MCF 10A (cell line): ENCODE measurements around the gene OSBPL3. TPM values are rescaled to one million over a fixed set of nuclear protein-coding genes. Genes with fewer than 3 reads are reported as not detected.

Experiments used
- BruUV-seq: library from RNA; stranded (reverse); fragments of 400-500 nt; replicated peaks from 2 replicates; lab custom pipeline; 2021; lab: Mats Ljungman, UMichigan
- CTCF ChIA-PET: fragments of 300-600 bp; sonication (Branson Sonifier 250); formaldehyde crosslinking; extraction: SDS; loops from one replicate; lab custom pipeline; 2021; ENCODE audit warnings: antibody characterized with exemption, inconsistent platforms; lab: Yijun Ruan, JAX
- POLR2A ChIA-PET: fragments of 300-600, 350-650 bp; sonication (Branson Sonifier 250); formaldehyde crosslinking; extraction: SDS; loops from one replicate; lab custom pipeline; 2020; ENCODE audit warnings: antibody characterized with exemption, inconsistent platforms; lab: Yijun Ruan, JAX
- DNase-seq: peaks from one replicate; pipeline ENCODE4 v3.0.0-alpha.2; 2018; ENCODE audit not compliant: unreplicated experiment
- H3K27ac Mint-ChIP-seq: one replicate; pipeline ENCODE4 v1.8.0; 2022; ENCODE audit warnings: mild to moderate bottlenecking, low read depth, mixed read lengths; ENCODE audit not compliant: unreplicated experiment
- H3K27me3 Mint-ChIP-seq: one replicate; pipeline ENCODE4 v1.8.0; 2022; ENCODE audit warnings: mixed read lengths; ENCODE audit not compliant: insufficient read depth, unreplicated experiment
- H3K36me3 Mint-ChIP-seq: one replicate; pipeline ENCODE4 v1.8.0; 2022; ENCODE audit warnings: mild to moderate bottlenecking, moderate library complexity, mixed read lengths; ENCODE audit not compliant: insufficient read depth, unreplicated experiment
- H3K4me1 Mint-ChIP-seq: one replicate; pipeline ENCODE4 v1.8.0; 2022; ENCODE audit warnings: mixed read lengths; ENCODE audit not compliant: insufficient read depth, unreplicated experiment
- H3K4me3 Mint-ChIP-seq: one replicate; pipeline ENCODE4 v1.8.0; 2022; ENCODE audit warnings: mild to moderate bottlenecking, moderate library complexity, mixed read lengths; ENCODE audit not compliant: unreplicated experiment
- H3K9me3 Mint-ChIP-seq: one replicate; pipeline ENCODE4 v1.8.0; 2022; ENCODE audit warnings: mixed read lengths; ENCODE audit not compliant: unreplicated experiment
- intact Hi-C: fragments of 100-400 bp; cut with micrococcal nuclease; formaldehyde crosslinking; loops from 2 replicates; pipeline ENCODE4 v1.14.1; 2022
- total RNA-seq: library from RNA; stranded (reverse); gene quantifications from 2 replicates; pipeline ENCODE4 v1.2.3, GENCODE V29; 2022
- TF ChIP-seq, protein P1 (sequence below): fragments of 200-600 bp; IDR thresholded peaks from one replicate; pipeline ENCODE4 v1.8.0; 2022; ENCODE audit warnings: antibody characterized with exemption, mild to moderate bottlenecking; ENCODE audit not compliant: unreplicated experiment

Gene OSBPL3
- total RNA-seq, 1 experiment from 2014 or later, result 33.8 TPM

DNA sequence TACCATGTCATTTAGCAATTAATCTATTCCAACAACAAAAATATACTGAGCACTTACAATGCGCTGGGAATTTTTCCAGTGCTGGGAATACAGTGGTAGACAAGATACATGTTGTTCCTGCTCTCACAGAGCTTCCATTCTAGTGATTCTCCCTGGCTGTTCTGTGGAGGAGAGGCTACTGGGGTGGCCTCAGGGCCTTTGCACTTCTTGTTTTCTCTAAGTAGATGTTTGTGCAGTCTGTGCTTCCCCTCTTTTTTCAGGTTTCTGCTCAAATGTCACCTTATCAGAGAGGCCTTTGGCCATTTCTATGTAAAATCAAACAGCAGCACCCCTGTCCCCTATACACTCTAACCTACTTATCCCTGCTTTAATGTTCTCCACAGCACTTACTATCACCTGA is 24.7 kb downstream of the OSBPL3 start:
- no peak for DNase-seq
- CTCF ChIA-PET, result interaction anchor here (0.9 to 1.4 kb wide), 4 partner anchors 21 to 26 kb away, joined by 3 to 7 read pairs (median 4); partner anchors contain the start of gene OSBPL3
- Mint-ChIP-seq H3K4me1 (peaks cover 29% of the 10 kb centered on the region), H3K9me3 (no peaks in the 10 kb centered on the region), H3K36me3 (no peaks in the 10 kb centered on the region), H3K27me3 (no peaks in the 10 kb centered on the region), H3K4me3 (no peak overlapping the region), H3K27ac (no peak overlapping the region)
- intact Hi-C loops, result no loop called here
- POLR2A ChIA-PET, result interaction anchor here (0.7 to 2.0 kb wide), 13 partner anchors 10 to 135 kb away, joined by 3 to 14 read pairs (median 5); partner anchors contain the start of gene OSBPL3
- BruUV-seq, result no TSS peak
- TF ChIP-seq, protein P1, sequence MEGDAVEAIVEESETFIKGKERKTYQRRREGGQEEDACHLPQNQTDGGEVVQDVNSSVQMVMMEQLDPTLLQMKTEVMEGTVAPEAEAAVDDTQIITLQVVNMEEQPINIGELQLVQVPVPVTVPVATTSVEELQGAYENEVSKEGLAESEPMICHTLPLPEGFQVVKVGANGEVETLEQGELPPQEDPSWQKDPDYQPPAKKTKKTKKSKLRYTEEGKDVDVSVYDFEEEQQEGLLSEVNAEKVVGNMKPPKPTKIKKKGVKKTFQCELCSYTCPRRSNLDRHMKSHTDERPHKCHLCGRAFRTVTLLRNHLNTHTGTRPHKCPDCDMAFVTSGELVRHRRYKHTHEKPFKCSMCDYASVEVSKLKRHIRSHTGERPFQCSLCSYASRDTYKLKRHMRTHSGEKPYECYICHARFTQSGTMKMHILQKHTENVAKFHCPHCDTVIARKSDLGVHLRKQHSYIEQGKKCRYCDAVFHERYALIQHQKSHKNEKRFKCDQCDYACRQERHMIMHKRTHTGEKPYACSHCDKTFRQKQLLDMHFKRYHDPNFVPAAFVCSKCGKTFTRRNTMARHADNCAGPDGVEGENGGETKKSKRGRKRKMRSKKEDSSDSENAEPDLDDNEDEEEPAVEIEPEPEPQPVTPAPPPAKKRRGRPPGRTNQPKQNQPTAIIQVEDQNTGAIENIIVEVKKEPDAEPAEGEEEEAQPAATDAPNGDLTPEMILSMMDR, result no peak

DNA sequence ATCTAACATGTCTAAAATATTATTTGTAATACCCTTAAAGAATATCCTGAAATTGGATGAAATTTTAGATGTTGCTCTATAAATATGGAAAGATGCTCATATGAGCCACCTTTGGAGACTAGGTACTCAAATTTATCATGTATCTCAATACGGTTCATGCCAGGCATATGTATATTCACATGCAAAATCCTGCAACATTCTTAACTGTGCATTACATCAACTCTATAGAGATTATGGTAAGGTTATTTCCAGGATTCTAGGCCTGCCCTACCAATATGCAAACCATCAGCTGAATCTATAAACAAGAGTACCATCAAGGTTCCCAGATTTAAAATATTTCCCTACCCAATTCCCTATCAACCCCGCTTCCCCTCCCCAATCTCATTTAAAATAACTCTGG is 27.5 kb downstream of the OSBPL3 start:
- Mint-ChIP-seq H3K27ac (no peak overlapping the region), H3K27me3 (no peaks in the 10 kb centered on the region), H3K9me3 (no peaks in the 10 kb centered on the region), H3K36me3 (no peaks in the 10 kb centered on the region), H3K4me1 (peaks cover 37% of the 10 kb centered on the region), H3K4me3 (no peak overlapping the region)
- BruUV-seq, result no TSS peak
- TF ChIP-seq, protein P1, result no peak
- intact Hi-C loops, result no loop called here
- CTCF ChIA-PET, result no interaction called here
- POLR2A ChIA-PET, result interaction anchor here (1.0 to 2.1 kb wide), 3 partner anchors 16 to 47 kb away, joined by 3 to 10 read pairs (median 3); no protein-coding TSS in a partner anchor
- no peak for DNase-seq

DNA sequence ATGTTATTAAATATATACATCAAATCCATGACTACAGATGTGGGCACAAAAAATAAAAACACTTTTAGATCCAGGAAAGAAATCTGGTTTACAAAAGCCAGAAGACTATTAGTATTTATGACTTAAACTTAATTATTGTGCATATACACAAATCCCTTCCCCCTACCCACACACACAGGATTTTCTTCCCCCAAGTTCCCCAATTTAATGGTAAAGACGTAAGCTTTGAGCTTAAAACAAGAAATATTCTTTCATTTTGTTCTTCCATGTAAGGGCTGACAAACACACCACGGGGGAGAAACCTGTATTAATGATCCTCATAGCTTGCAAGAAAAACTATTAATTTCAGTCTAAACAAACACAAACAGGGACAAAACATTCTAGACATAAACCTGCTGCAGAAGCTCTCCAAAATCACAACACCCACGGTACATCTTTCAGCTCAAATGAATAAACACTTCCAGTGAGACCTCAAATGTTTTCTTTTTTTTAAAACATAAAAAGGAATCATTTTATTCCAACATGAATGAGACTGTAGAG is 28.5 kb downstream of the OSBPL3 start:
- no TSS peak for BruUV-seq
- Mint-ChIP-seq H3K9me3 (no peaks in the 10 kb centered on the region), H3K27me3 (no peaks in the 10 kb centered on the region), H3K36me3 (no peaks in the 10 kb centered on the region), H3K4me1 (peaks cover 28% of the 10 kb centered on the region), H3K4me3 (no peak overlapping the region), H3K27ac (no peak overlapping the region)
- ChIA-PET POLR2A (interaction anchor here (1.0 to 1.2 kb wide), 2 partner anchors 15 to 46 kb away, joined by 3 read pairs; no protein-coding TSS in a partner anchor), CTCF (interaction anchor here (0.7 kb wide), 1 partner anchor 54 kb away, joined by 4 read pairs; no protein-coding TSS in a partner anchor)
- intact Hi-C loops, result no loop called here
- no peak for DNase-seq
- TF ChIP-seq, protein P1, result no peak

- peak overlapping the region; percentile 81 for H3K27ac Mint-ChIP-seq
- CTCF ChIA-PET, result interaction anchor here (0.6 kb wide), 1 partner anchor 20 kb away, joined by 5 read pairs; no protein-coding TSS in a partner anchor
Measured at GRCh38 chr7:24949884-24950283, 30.1 kb downstream of the OSBPL3 start.

More at GRCh38 chr7:24949884-24950283, 30.1 kb downstream of the OSBPL3 start:
- no peak for DNase-seq
- Mint-ChIP-seq H3K4me3 (no peak overlapping the region), H3K36me3 (no peaks in the 10 kb centered on the region), H3K9me3 (peaks cover 5% of the 10 kb centered on the region), H3K4me1 (peaks cover 22% of the 10 kb centered on the region), H3K27me3 (no peaks in the 10 kb centered on the region)
- no TSS peak for BruUV-seq
- intact Hi-C loops, result no loop called here
- POLR2A ChIA-PET, result interaction anchor here (0.6 to 2.6 kb wide), 4 partner anchors 22 to 57 kb away, joined by 4 to 9 read pairs (median 6); no protein-coding TSS in a partner anchor
- TF ChIP-seq, protein P1, result no peak
